HEK293 (cell line): ENCODE data around the gene NME5.

Experiments used
- GLIS2 ChIP-seq: fragments of 450-650 bp; formaldehyde crosslinking; IDR thresholded peaks from 2 replicates; pipeline ENCODE4 v1.5.1; 2016; ENCODE audit warnings: missing biosample characterization, missing genetic modification characterization
- KLF7 ChIP-seq: fragments of 450-650 bp; formaldehyde crosslinking; IDR thresholded peaks from 2 replicates; pipeline ENCODE4 v1.5.1; 2016; ENCODE audit warnings: missing biosample characterization, missing genetic modification characterization, borderline replicate concordance
- KLF9 ChIP-seq: fragments of 450-650 bp; formaldehyde crosslinking; IDR thresholded peaks from 2 replicates; pipeline ENCODE4 v1.5.1; 2016; ENCODE audit warnings: missing biosample characterization, missing genetic modification characterization, low read depth
- MYNN ChIP-seq: fragments of 450-650 bp; formaldehyde crosslinking; IDR thresholded peaks from 2 replicates; pipeline ENCODE4 v1.5.1; 2016; ENCODE audit warnings: missing biosample characterization, missing genetic modification characterization, borderline replicate concordance
- ZBTB20 ChIP-seq: fragments of 450-650 bp; formaldehyde crosslinking; IDR thresholded peaks from 2 replicates; pipeline ENCODE4 v1.5.1; 2016; ENCODE audit warnings: missing biosample characterization, missing genetic modification characterization
- ZFP69B ChIP-seq: fragments of 450-650 bp; formaldehyde crosslinking; IDR thresholded peaks from 2 replicates; pipeline ENCODE4 v1.5.1; 2016; ENCODE audit warnings: missing biosample characterization, missing genetic modification characterization
- ZNF140 ChIP-seq: fragments of 450-650 bp; formaldehyde crosslinking; IDR thresholded peaks from 2 replicates; pipeline ENCODE4 v1.5.1; 2016; ENCODE audit warnings: missing biosample characterization, missing genetic modification characterization
- ZNF155 ChIP-seq: fragments of 450-650 bp; formaldehyde crosslinking; IDR thresholded peaks from 2 replicates; pipeline ENCODE4 v1.5.1; 2016; ENCODE audit warnings: missing biosample characterization, missing genetic modification characterization
- ZNF175 ChIP-seq: fragments of 450-650 bp; formaldehyde crosslinking; IDR thresholded peaks from 2 replicates; pipeline ENCODE4 v1.5.1; 2016; ENCODE audit warnings: missing biosample characterization, missing genetic modification characterization
- ZNF221 ChIP-seq: fragments of 450-650 bp; formaldehyde crosslinking; IDR thresholded peaks from 2 replicates; pipeline ENCODE4 v1.5.1; 2017; ENCODE audit warnings: missing biosample characterization, missing genetic modification characterization, borderline replicate concordance
- ZNF24 ChIP-seq: fragments of 450-650 bp; formaldehyde crosslinking; IDR thresholded peaks from 2 replicates; pipeline ENCODE4 v1.5.1; 2016; ENCODE audit warnings: missing biosample characterization, missing genetic modification characterization
- ZNF266 ChIP-seq: fragments of 450-650 bp; formaldehyde crosslinking; IDR thresholded peaks from 2 replicates; pipeline ENCODE4 v1.5.1; 2016; ENCODE audit warnings: missing biosample characterization, missing genetic modification characterization, low read depth
- ZNF610 ChIP-seq: fragments of 450-650 bp; formaldehyde crosslinking; IDR thresholded peaks from 2 replicates; pipeline ENCODE4 v1.5.1; 2016; ENCODE audit warnings: missing biosample characterization, missing genetic modification characterization, borderline replicate concordance
- ZNF629 ChIP-seq: fragments of 450-650 bp; formaldehyde crosslinking; IDR thresholded peaks from 2 replicates; pipeline ENCODE4 v1.5.1; 2017; ENCODE audit warnings: missing biosample characterization, missing genetic modification characterization
- ZNF660 ChIP-seq: fragments of 450-650 bp; IDR thresholded peaks from 2 replicates; pipeline ENCODE4 v1.5.1; 2018; ENCODE audit warnings: missing biosample characterization, mild to moderate bottlenecking, missing genetic modification characterization
- ZNF707 ChIP-seq: fragments of 450-650 bp; formaldehyde crosslinking; IDR thresholded peaks from 2 replicates; pipeline ENCODE4 v1.5.1; 2016; ENCODE audit warnings: missing biosample characterization, missing genetic modification characterization
- ZSCAN30 ChIP-seq: fragments of 450-650 bp; IDR thresholded peaks from 2 replicates; pipeline ENCODE4 v1.5.1; 2018; ENCODE audit warnings: missing biosample characterization, mild to moderate bottlenecking, missing genetic modification characterization, moderate library complexity
- ZXDB ChIP-seq: fragments of 450-650 bp; formaldehyde crosslinking; IDR thresholded peaks from 2 replicates; pipeline ENCODE4 v1.5.1; 2016; ENCODE audit warnings: missing biosample characterization, missing genetic modification characterization
- TF ChIP-seq, protein P1 (sequence below): fragments of 450-650 bp; formaldehyde crosslinking; IDR thresholded peaks from 2 replicates; pipeline ENCODE4 v1.5.0; 2017; ENCODE audit warnings: missing biosample characterization, missing genetic modification characterization, borderline replicate concordance
- TF ChIP-seq, protein P2 (sequence below): fragments of 450-650 bp; formaldehyde crosslinking; conservative IDR thresholded peaks from 2 replicates; pipeline ENCODE4 v1.5.1; 2016; ENCODE audit warnings: low read depth, missing biosample characterization, missing genetic modification characterization
- TF ChIP-seq, protein P3 (sequence below): fragments of 450-650 bp; formaldehyde crosslinking; IDR thresholded peaks from 2 replicates; pipeline ENCODE4 v1.5.1; 2016; ENCODE audit warnings: missing biosample characterization, missing genetic modification characterization, low read depth
- TF ChIP-seq, protein P4 (sequence below): fragments of 450-650 bp; formaldehyde crosslinking; IDR thresholded peaks from 2 replicates; pipeline ENCODE4 v1.5.1; 2017; ENCODE audit warnings: missing biosample characterization, mild to moderate bottlenecking, missing genetic modification characterization, moderate library complexity
- TF ChIP-seq, protein P5 (sequence below): fragments of 450-650 bp; formaldehyde crosslinking; IDR thresholded peaks from 2 replicates; pipeline ENCODE4 v1.5.1; 2016; ENCODE audit warnings: missing biosample characterization, missing genetic modification characterization
- TF ChIP-seq, protein P6 (sequence below): fragments of 450-650 bp; formaldehyde crosslinking; IDR thresholded peaks from 2 replicates; pipeline ENCODE4 v1.5.1; 2016; ENCODE audit warnings: missing biosample characterization, missing genetic modification characterization

The NME5 gene

DNA sequence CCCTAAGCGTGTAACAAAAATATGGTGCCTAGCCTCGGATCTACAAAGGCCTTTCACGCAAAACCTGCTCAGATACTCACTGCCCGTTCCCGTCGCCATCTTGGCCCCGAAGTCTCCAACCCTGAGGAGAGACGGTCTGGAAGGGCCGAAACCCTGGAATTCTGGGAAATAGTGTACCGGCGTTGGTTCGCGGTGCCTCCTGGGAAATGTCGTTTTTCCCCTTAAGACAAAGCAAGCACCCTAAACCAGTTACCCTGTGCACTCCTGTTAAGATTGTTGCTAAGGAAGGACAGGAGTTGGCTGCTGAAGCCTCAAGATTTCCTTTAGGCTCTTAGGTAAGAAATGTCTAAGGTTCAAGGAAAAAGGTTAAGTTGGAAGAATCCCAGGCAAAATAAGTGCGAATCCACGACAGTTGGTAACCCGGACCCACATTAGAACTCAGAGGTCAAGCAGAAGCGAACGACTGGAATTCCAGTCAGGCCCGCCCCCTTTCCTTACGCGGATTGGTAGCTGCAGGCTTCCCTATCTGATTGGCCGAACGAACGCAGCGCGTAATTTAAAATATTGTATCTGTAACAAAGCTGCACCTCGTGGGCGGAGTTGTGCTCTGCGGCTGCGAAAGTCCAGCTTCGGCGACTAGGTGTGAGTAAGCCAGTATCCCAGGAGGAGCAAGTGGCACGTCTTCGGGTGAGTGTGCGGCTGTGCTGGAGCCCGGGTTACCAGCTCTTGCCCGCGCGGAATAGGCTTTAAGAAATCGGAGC is 39.5 kb upstream of the NME5 start, which contains the start of the genes BRD8 and KIF20A (continued):
- TF ChIP-seq ZNF140 (tag by site-specific recombination) (no peak), ZNF610 (no peak), KLF9 (tag by site-specific recombination) (peak; percentile 62), ZSCAN30 (tag by site-specific recombination) (peak; percentile 30; the same call in 1 of the 2 replicates), ZNF660 (tag by site-specific recombination) (peak; percentile 53; the same call in 1 of the 2 replicates), ZXDB (peak; percentile 70), ZNF629 (peak; percentile 56), ZNF221 (no peak), ZNF266 (tag by site-specific recombination) (no peak), ZBTB20 (tag by site-specific recombination) (peak; percentile 78), ZNF155 (no peak), MYNN (tag by site-specific recombination) (no peak), ZNF707 (tag by site-specific recombination) (no peak), ZNF24 (tag by site-specific recombination) (peak; percentile 49; the same call in 1 of the 2 replicates), KLF7 (tag by site-specific recombination) (peak; percentile 30; the same call in 1 of the 2 replicates), GLIS2 (tag by site-specific recombination) (no peak), ZFP69B (peak; percentile 37; the same call in 1 of the 2 replicates), ZNF175 (no peak)
- TF ChIP-seq, protein P1, sequence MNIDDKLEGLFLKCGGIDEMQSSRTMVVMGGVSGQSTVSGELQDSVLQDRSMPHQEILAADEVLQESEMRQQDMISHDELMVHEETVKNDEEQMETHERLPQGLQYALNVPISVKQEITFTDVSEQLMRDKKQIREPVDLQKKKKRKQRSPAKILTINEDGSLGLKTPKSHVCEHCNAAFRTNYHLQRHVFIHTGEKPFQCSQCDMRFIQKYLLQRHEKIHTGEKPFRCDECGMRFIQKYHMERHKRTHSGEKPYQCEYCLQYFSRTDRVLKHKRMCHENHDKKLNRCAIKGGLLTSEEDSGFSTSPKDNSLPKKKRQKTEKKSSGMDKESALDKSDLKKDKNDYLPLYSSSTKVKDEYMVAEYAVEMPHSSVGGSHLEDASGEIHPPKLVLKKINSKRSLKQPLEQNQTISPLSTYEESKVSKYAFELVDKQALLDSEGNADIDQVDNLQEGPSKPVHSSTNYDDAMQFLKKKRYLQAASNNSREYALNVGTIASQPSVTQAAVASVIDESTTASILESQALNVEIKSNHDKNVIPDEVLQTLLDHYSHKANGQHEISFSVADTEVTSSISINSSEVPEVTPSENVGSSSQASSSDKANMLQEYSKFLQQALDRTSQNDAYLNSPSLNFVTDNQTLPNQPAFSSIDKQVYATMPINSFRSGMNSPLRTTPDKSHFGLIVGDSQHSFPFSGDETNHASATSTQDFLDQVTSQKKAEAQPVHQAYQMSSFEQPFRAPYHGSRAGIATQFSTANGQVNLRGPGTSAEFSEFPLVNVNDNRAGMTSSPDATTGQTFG, result no peak
- TF ChIP-seq, protein P2, sequence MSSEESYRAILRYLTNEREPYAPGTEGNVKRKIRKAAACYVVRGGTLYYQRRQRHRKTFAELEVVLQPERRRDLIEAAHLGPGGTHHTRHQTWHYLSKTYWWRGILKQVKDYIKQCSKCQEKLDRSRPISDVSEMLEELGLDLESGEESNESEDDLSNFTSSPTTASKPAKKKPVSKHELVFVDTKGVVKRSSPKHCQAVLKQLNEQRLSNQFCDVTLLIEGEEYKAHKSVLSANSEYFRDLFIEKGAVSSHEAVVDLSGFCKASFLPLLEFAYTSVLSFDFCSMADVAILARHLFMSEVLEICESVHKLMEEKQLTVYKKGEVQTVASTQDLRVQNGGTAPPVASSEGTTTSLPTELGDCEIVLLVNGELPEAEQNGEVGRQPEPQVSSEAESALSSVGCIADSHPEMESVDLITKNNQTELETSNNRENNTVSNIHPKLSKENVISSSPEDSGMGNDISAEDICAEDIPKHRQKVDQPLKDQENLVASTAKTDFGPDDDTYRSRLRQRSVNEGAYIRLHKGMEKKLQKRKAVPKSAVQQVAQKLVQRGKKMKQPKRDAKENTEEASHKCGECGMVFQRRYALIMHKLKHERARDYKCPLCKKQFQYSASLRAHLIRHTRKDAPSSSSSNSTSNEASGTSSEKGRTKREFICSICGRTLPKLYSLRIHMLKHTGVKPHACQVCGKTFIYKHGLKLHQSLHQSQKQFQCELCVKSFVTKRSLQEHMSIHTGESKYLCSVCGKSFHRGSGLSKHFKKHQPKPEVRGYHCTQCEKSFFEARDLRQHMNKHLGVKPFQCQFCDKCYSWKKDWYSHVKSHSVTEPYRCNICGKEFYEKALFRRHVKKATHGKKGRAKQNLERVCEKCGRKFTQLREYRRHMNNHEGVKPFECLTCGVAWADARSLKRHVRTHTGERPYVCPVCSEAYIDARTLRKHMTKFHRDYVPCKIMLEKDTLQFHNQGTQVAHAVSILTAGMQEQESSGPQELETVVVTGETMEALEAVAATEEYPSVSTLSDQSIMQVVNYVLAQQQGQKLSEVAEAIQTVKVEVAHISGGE, result peak; percentile 7; the same call in 1 of the 2 replicates
- TF ChIP-seq, protein P3, sequence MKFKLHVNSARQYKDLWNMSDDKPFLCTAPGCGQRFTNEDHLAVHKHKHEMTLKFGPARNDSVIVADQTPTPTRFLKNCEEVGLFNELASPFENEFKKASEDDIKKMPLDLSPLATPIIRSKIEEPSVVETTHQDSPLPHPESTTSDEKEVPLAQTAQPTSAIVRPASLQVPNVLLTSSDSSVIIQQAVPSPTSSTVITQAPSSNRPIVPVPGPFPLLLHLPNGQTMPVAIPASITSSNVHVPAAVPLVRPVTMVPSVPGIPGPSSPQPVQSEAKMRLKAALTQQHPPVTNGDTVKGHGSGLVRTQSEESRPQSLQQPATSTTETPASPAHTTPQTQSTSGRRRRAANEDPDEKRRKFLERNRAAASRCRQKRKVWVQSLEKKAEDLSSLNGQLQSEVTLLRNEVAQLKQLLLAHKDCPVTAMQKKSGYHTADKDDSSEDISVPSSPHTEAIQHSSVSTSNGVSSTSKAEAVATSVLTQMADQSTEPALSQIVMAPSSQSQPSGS (tag by site-specific recombination), result no peak
- TF ChIP-seq, protein P4, sequence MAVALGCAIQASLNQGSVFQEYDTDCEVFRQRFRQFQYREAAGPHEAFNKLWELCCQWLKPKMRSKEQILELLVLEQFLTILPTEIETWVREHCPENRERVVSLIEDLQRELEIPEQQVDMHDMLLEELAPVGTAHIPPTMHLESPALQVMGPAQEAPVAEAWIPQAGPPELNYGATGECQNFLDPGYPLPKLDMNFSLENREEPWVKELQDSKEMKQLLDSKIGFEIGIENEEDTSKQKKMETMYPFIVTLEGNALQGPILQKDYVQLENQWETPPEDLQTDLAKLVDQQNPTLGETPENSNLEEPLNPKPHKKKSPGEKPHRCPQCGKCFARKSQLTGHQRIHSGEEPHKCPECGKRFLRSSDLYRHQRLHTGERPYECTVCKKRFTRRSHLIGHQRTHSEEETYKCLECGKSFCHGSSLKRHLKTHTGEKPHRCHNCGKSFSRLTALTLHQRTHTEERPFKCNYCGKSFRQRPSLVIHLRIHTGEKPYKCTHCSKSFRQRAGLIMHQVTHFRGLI, result peak; percentile 43; the same call in 1 of the 2 replicates
- TF ChIP-seq, protein P5, sequence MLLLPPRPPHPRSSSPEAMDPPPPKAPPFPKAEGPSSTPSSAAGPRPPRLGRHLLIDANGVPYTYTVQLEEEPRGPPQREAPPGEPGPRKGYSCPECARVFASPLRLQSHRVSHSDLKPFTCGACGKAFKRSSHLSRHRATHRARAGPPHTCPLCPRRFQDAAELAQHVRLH (tag by site-specific recombination), result peak; percentile 58; the same call in 1 of the 2 replicates
- TF ChIP-seq, protein P6, sequence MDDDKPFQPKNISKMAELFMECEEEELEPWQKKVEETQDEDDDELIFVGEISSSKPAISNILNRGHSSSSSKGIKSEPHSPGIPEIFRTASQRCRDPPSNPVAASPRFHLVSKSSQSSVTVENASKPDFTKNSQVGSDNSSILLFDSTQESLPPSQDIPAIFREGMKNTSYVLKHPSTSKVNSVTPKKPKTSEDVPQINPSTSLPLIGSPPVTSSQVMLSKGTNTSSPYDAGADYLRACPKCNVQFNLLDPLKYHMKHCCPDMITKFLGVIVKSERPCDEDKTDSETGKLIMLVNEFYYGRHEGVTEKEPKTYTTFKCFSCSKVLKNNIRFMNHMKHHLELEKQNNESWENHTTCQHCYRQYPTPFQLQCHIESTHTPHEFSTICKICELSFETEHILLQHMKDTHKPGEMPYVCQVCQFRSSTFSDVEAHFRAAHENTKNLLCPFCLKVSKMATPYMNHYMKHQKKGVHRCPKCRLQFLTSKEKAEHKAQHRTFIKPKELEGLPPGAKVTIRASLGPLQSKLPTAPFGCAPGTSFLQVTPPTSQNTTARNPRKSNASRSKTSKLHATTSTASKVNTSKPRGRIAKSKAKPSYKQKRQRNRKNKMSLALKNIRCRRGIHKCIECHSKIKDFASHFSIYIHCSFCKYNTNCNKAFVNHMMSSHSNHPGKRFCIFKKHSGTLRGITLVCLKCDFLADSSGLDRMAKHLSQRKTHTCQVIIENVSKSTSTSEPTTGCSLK (tag by site-specific recombination), result no peak
